CD1c-positive myeloid dendritic cell (primary cell): Measurements from ENCODE around the gene HBZ.
"Not testable (repeated sequence)": the region's sequence is repeated elsewhere in the genome, so short reads cannot be mapped to it uniquely, and the experiment has no call there.

Experiments used
- DNase-seq: peaks from one replicate; pipeline ENCODE4 v3.0.0-alpha.2; 2016; ENCODE audit errors: extremely low spot score

The HBZ gene

DNA sequence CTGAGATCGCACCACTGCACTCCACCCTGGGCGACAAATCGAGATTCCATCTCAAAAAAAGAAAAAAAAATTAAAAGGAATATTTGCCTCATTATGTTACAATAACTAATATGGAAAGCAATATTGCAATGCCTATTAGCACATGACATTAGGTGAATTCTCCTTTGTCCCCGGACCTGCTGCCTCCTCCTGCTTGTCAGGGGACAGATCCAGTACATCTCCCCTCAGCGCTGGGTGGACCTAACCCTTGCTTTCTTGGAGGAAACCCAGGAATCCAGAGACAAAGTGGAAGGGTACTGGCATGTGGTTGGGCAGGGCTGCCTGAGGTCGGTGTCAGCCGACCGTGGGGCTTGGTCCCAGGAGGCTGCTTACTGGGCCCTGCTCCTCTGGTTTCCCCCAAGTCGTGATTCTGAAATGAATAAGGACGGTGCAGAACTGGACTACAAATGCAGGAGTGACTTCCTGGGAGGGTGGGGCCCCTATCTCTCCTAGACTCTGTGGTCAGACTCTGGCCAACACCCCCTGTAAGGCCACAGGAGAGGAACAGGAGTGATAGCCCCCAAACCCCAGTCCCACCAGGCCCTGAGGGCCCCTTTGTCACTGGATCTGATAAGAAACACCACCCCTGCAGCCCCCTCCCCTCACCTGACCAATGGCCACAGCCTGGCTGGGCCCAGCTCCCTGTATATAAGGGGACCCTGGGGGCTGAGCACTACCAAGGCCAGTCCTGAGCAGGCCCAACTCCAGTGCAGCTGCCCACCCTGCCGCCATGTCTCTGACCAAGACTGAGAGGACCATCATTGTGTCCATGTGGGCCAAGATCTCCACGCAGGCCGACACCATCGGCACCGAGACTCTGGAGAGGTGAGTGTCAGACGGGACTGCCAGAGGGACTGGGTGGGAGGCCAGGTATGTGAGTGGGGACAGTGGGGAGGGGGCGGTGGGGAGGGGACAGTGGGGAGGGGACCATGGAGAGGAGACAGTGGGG lies at the start of gene HBZ:
Gene HBZ (plus strand): TSS at position 504 of the 988 bp plus-strand sequence. CDS start 266 bp downstream, at position 770.
- DNase-seq: no peak

DNA sequence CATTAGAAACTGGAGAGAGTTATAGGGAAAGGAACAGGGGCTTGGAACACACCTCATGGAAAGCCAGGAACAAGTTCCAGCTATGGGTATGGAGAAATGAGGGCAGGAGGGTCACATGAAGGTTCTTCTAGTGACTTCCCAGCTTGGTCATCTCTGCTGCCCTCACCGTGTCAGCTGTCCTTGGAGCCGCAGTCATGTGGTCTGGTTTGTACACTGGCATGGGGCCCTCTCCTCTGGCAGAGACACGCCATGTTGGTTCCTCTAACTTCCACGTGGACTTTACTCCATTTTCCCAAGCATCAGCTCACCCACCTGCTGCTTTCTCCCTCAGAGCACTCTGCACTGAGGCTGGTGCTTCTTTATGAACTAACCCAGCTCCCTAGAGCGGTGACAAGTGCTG lies 48.1 kb upstream of the HBZ start:
- DNase-seq: no peak

DNA sequence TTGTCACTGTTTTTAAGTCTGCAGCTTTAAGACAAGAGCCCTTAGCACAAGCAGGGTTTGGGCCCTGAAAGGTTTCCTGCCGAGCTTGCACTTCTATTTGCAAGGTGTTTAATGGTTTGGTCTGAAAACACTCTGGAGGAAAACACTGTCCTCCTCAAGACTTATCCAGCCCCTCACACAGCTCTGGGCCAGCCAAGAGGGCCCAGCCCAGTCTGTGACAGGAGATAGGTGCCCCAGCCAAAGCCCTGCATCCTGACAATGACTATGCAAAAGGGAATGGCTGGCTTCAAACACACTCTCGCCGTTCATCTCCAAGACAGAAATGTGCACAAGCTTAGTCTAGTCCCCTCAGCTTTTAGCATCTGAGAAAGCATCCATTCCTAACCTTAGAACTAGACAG lies 47.5 kb upstream of the HBZ start:
- no peak for DNase-seq

DNA sequence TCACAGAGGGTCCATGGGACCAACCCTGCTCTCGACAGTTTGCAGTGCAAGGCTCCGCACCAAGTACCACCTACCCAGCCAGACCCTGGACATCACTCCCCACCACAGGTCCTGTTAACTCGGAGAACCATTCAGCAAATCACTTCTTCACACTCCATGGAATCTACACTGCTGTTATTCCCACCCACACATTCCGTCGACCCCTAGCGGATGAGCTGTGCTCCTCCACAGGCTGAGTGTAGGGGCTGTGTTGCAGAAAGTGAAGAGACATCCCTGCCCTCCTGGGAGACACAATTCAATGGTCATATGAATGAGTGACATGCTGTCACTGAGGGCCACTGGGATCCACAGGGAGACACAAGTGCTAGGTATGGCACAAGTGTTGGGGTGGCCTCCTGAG lies 46.9 kb upstream of the HBZ start:
- DNase-seq: no peak

DNA sequence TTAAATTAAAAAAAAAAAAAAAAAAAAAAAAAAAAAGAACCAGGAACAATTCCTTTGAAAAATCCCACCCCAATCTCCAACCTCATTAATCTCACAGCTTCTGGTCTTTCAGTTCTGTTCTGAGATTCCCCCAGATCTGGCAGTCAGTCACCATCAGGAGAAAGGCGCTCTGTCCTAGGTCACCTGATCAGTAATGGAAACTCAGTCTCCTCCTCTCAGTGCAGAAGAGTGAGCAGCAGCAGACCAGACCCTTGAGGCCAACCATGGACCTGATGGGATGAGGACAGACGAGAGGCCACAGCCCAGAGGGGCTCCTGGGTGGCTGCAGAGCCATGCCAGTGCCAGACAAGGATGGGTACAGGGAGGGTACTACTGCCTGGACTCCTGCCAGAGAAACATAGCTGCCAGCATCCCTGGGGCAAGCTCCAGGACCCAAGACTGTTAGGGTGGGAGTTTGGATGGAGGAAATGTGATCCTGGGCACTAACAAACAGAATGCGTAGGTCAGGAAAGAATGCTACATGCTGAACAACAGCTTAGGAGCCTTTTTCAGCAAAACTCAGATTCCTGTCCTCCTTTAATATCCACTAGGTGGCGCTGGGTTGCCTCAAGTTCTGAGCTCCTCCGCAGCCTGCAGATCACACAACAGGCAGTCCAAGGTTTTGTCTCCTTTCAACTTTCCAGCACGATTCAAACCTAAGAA lies 45.7 kb upstream of the HBZ start:
- DNase-seq: peak; percentile 78

DNA sequence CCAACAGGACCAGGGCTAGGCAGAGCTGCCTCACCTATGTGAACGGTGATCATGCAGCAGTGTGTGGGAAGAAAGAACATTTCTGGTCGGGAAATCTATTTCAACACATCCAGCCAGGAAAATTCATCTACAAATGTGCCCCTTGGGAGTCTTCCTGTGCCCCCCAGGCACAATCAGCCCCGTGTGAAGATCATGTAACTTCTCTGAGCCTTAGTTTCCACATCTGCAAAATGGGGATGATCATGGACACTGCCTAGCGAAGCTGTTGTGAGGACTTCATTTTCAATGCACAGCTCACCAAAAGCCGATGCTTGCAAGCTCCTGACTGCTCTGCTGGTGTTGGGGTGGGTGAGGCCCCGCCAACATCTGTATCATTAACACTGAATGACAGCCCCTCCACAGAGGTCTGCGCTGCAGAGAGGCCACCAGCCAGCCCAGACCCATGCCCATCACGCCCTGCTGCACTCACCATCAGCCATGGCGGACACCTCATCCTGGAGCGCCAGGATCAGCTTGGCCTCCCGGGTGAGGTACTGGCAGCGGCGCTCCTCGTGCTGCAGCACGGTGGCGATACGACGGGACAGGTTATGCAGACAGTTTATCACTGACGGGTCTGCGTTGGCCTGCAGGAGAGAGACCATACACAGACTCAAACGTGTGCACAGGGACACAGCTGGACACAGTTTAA lies 40.1 kb upstream of the HBZ start:
- DNase-seq: no peak

DNA sequence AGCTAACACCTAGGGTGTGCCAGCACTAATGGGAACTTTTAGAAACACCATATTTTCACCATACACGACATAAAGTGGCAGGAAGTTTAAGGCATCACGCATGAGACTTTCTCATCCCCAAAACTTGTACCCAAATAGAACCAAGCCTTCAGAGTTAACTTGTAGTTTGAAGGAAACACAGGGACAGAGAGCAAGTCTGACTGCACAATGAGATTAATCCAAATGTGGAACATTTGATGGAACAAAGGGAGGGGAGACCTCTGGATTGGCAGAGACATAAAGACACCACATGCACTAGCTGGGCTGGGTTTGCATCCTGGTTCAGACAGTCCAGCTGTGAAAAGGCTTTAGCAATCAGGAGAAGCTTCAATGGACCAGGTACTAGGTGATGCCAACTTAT lies 38.1 kb upstream of the HBZ start:
- DNase-seq: no peak

DNA sequence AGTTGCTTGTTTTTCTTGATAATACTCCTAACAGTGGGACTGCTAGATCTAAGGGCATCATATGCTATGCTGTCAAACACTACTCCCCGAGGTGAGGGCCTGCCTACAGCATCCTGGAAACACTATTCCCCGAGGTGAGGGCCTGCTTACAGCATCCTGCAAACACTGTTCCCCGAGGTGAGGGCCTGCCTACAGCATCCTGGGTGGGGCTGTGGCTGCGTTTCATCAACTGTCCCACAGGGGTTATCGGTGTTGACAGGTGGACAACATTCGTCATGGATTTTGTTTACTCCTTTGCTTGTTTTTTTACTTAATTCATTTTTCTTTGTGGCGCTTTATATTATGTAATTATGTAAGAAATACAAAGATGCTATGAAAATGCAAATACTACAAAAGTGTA lies 36.4 kb upstream of the HBZ start:
- DNase-seq: no peak

DNA sequence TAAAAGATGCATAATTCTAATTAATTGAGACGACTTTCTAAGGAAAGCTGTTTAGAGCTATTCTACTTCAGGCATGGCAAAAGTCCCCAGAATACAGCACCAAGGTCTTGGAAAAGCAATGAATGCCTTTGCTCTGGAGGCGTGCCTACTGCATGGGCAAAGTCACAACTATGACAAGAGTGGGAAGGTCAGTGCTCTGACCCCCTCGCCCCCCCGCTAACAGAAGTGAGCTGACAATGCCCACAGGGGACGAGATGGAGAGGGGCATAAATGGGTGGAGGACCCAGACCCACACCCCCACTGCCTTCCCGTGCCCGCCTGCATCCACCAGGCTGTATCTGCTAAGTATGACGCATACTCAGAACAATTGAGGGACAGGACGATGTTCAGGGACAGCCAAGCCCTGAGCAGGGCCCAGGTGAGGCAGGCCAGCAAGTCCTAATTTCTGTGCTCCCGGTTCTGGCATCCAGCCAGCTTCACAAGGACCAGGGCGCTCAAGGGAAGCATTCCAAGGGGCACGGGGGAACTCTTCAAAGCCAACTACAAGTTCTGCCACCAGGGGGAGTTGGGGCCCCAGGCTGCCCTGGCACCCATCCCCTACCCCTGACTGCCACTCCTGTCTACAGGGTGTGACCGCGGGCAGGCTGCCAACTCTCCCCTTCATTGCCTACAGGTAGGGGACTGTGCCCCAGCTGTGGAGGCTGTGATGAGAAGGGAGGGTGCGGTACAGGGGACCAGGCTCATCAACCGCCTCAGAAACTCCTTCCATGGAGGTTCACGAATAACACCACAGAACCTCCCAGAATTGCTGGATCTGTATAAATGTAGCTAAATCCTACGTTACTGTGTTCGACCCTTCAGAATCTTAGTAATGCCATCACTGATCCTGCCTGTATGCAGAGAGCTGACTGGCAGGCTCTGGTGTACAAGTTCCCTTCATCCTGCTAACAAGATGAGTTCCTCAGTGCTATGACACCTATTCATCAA lies 34.8 kb upstream of the HBZ start:
- peak; percentile 70 for DNase-seq

DNA sequence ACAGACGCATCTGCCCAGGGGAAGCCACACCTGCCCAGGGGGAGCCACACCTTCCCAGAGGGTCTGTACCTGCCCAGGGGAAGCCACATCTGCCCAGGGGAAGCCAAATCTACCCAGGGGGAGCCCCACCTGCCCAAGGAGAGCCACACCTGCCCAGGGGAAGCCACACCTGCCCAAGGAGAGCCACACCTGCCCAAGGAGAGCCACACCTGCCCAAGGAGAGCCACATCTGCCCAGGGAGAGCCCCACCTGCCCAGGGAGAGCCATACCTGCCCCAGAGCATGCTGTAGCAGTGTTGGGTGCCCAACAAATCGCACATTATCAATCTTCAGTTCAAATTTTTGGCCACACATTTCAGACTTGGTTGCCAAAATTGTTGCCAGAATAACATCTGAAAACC lies 33.6 kb upstream of the HBZ start:
- DNase-seq: no peak

DNA sequence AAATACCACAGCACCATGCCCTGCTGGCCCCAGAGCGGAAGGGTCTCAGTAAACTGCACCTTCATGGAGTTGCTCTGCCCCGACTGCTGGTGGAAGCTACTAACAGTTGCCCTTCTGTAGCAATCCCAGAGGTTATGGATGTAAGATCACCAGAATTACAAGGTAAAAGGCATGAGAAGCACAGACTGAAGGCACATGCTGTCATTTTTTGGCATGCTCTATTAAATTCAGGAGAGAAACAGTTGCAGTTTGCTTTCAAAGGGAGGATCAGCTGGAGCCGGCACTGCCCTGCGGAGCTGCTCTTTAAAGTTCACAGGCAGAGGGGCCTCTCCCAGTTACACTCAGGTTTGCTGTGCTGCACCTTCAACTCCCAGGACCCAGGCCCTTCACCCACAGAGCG lies 33.1 kb upstream of the HBZ start:
- DNase-seq: no peak

DNA sequence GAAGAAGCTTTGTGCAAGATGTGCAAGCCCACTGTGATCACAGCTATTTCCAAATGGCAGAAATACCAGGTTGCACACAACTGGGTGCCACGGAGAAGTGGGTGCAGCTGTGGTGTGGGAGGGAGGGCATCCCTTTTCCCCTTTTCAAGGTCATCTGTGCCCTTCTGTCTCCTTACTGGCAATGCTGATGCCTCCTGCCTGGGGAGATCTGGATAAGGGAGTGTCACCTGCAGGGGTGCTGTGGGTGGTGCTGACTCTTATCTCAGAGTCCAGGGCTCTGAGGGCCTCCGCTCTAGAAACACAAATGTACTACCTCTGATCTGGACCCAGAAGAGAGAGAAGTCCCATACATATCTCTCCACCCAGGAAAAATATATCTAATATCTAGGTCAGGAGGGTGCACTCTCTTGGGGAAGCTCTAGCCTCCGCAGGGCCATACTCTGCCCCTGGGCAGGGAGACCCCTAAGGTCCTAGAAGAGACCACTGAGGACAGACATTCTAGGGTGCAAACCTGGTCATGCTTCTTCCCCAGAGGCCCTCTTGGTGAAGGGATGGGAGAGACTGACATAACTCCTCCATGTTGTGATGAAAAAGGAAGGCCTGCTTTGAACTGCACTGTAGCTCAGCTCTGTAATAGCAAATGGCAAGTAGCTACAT lies 32.5 kb upstream of the HBZ start:
- no peak for DNase-seq

DNA sequence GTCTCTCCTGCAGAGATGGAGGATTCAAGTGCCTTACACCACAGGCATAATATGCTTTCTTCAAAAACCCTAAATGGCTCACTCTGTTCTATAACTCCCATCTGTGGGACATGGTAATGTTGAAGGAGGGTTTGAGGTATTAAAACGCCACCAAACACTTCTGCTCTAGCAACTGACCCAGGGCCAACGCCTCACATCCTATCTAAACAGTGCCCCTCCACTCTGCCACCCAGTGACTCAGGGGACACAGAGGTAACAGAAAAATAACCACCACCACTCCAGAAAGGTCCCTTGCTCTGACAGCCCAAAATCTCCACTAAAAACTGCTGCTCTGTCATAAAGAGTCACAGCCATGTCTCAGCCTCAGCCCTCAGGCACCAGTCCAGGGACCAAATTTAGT lies 31.7 kb upstream of the HBZ start:
- DNase-seq: no peak

DNA sequence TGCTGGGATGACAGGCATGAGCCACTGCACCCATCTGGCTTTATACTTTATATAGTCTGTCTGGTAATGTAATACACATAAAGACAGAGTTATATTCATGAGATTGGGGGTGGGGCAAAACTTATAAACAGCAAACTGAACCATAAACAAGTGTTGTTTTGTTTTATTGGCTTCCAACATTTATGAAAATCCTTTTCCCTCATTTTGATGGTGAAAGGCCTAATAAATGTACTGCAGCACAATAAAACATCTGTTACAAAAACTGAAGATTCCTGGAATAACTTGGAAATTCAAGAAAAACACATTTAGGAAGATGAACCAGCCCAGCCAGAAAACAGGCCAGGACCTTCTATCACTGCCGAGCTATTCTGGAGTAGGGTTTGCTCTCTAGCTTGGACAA lies 30.1 kb upstream of the HBZ start:
- no peak for DNase-seq

DNA sequence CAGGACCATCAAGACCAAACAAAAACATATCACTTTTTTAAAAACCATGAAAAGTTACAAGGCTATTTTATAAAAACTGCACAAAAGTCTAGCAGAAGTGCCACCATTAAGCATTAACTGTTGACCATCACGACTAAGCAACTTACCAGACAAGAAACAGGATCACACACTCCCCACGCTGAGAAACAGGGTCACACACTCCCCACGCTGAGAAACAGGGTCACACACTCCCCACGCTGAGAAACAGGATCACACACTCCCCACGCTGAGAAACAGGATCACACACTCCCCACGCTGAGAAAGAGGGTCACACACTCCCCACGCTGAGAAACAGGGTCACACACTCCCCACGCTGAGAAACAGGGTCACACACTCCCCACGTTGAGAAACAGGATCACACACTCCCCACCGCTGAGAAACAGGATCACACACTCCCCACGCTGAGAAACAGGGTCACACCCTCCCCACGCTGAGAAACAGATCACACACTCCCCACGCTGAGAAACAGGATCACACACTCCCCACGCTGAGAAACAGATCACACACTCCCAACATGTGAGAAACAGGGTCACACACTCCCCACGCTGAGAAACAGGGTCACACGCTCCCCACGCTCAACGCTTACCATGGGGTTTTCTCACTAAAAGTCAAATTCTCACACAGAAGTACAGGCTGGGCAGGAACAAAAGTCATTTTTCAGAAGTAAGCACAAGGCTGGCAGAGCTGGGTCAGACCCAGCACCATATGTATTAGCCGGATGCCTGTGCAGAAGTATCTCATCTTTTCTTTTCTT lies 28.7 kb upstream of the HBZ start:
- not testable (repeated sequence) for DNase-seq

DNA sequence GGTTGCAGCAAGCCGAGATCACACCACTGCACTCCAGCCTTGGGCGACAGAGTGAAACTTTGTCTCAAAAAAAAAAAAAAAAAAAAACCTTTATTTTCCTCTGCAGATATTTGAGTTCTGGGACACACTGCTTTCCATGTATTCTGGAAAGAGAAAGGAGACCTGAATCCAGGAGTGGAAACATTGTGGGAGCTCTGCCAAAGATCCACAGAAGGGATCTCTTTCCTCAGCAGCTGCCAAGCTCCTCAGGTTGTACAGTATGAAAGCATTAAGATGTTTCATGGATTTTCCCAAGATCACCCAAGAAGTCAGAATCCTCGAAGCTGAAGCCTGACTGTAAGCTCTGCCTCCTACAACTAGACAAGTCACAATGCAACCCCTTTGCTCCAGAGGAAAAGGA lies 27.4 kb upstream of the HBZ start:
- DNase-seq: no peak

DNA sequence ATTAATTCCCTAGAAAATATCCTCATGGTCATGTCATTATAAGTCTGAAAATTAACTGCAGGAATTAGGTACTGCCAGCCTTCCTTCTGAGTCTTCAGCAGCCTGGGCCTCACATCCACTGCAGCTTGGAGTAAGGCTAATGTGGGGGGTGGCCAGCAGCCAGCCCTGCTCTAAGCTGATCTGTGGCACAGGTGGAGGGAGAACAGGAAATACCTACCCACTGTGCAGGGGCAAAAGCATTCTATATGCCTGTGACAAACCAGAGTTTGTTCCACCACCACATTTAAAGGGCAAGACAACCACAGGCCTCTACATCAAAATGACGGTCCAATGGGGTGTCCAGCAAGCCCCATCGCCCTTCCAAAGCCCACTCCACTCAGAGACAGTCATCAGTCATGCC lies 23.4 kb upstream of the HBZ start:
- no peak for DNase-seq

DNA sequence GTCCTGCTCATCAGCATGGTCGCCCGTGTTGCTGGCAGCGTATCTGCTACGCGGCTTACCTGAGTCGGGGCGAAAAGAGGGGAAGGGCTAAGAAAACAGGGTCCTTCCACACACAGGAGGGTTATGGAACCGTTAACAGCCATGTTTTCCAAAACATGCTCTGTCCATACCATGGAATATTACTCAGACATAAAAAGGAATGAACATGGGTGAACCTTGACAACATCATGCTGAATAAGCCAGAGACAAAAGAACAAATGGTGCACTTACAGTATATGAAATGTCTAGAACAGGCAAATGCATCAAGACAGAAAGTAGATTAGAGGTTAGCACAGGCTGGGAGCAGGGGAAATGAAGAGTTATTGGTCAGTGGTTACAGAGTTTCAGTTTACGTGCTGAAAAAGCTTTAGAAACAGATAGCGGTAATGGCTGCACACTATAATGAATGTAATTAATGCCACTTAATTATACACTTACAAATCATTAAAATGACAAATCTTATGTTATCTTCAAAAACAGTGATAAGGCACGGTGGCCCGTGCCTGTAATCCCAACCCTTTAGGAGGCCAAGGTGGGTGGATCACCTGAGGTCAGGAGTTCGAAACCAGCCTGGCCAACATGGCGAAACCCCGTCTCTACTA lies 21.8 kb upstream of the HBZ start:
- no peak for DNase-seq

DNA sequence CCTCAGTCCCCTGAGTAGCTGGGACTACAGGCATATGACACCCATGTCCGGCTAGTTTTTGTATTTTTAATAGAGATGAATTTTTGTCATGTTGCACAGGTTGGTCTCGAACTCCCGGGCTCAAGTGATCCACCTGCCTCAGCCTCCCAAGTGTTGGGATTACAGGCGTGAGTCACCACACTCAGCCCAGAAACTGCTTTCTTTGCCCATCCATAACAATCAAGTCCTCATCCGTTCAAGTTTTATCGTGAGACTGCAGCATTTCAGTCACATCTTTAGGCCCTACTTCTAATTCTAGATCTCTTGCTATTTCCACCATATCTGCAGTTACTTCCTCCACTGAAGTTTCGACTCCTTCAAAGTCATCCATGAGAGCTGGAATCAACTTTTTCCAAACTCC lies 20.3 kb upstream of the HBZ start:
- DNase-seq: no peak
